ENCODE measurements around the gene ARID3A.

DNA sequence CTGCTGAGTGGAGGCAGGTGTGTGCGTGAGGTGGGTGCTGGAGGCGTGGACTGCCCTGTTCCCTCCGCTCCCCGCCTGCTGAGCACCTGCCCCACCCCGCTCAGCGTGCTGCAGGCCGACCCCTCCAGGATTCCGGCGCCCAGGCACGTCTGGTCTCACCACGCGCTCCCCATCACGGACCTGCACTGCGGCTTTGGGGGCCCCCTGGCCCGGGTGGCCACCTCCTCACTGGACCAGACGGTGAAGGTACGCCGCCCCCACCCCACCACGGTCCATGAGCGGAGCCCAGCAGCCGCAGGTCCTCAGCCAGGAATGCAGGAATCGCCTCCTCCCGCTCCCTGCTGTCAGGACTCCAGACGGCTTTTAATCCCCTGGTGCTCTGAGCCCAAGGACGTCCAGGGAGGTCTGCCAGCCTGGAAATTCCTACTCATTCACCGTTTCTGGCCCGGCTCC lies 64.3 kb downstream of the ARID3A start:
- TF ChIP-seq EZH2 (optimal IDR thresholded peaks at IDR 0.05; ENCODE audit: low read depth, low read length) (no peak), EZH2phosphoT487 (IDR thresholded peaks at IDR 0.05; ENCODE audit: low read length) (no peak)
- TF ChIP-seq, protein P1, sequence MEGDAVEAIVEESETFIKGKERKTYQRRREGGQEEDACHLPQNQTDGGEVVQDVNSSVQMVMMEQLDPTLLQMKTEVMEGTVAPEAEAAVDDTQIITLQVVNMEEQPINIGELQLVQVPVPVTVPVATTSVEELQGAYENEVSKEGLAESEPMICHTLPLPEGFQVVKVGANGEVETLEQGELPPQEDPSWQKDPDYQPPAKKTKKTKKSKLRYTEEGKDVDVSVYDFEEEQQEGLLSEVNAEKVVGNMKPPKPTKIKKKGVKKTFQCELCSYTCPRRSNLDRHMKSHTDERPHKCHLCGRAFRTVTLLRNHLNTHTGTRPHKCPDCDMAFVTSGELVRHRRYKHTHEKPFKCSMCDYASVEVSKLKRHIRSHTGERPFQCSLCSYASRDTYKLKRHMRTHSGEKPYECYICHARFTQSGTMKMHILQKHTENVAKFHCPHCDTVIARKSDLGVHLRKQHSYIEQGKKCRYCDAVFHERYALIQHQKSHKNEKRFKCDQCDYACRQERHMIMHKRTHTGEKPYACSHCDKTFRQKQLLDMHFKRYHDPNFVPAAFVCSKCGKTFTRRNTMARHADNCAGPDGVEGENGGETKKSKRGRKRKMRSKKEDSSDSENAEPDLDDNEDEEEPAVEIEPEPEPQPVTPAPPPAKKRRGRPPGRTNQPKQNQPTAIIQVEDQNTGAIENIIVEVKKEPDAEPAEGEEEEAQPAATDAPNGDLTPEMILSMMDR (IDR thresholded peaks at IDR 0.05; ENCODE audit: low read length), result no peak

All from MM.1S (cell line).